GM20431 (cell line): ENCODE measurements around the gene WTAP.

Experiments used
- in situ Hi-C: fragments of 300-500 bp; cut with MseI, MboI; formaldehyde crosslinking; loops from one replicate; pipeline ENCODE4 v1.15.0; 2020; ENCODE audit warnings: low sequenced_read_pairs; ENCODE audit not compliant: unreplicated experiment

WTAP gene

GRCh38 chr6:159726918-159727716 is at the start of gene WTAP:
Gene WTAP, plus strand, starts transcription at chr6:159727506. Its CDS starts 8,760 bp downstream, at chr6:159736266.
- in situ Hi-C loops, result no loop called here

- in situ Hi-C loops, result loop anchor here (25.0 kb wide), 1 partner anchor 260 kb away; no protein-coding TSS in a partner anchor
These were observed 49.7 kb upstream of the WTAP start for GRCh38 chr6:159677506-159678165.

- in situ Hi-C loops, result loop anchor here (25.0 kb wide), 1 partner anchor 259 kb away; no protein-coding TSS in a partner anchor
These were observed 48.7 kb upstream of the WTAP start for GRCh38 chr6:159678574-159678973.

- in situ Hi-C loops, result loop anchor here (25.0 kb wide), 1 partner anchor 258 kb away; no protein-coding TSS in a partner anchor
These were observed 47.9 kb upstream of the WTAP start for GRCh38 chr6:159679091-159680077.

GRCh38 chr6:159680104-159680503 is 47.2 kb upstream of the WTAP start:
- in situ Hi-C loops, result loop anchor here (25.0 kb wide), 1 partner anchor 257 kb away; no protein-coding TSS in a partner anchor

- in situ Hi-C loops, result loop anchor here (25.0 kb wide), 1 partner anchor 256 kb away; no protein-coding TSS in a partner anchor
These were observed 46.0 kb upstream of the WTAP start for GRCh38 chr6:159681191-159681880.

GRCh38 chr6:159682295-159682694 is 45.0 kb upstream of the WTAP start:
- in situ Hi-C loops, result loop anchor here (25.0 kb wide), 1 partner anchor 255 kb away; no protein-coding TSS in a partner anchor

GRCh38 chr6:159682810-159683209 is 44.5 kb upstream of the WTAP start:
- in situ Hi-C loops, result loop anchor here (25.0 kb wide), 1 partner anchor 254 kb away; no protein-coding TSS in a partner anchor

- in situ Hi-C loops, result loop anchor here (25.0 kb wide), 1 partner anchor 253 kb away; no protein-coding TSS in a partner anchor
These were observed 43.3 kb upstream of the WTAP start for GRCh38 chr6:159684013-159684304.

- in situ Hi-C loops, result loop anchor here (25.0 kb wide), 1 partner anchor 251 kb away; no protein-coding TSS in a partner anchor
These were observed 41.3 kb upstream of the WTAP start for GRCh38 chr6:159686040-159686439.

GRCh38 chr6:159686703-159687102 is 40.6 kb upstream of the WTAP start:
- in situ Hi-C loops, result loop anchor here (25.0 kb wide), 1 partner anchor 251 kb away; no protein-coding TSS in a partner anchor

- in situ Hi-C loops, result loop anchor here (25.0 kb wide), 1 partner anchor 250 kb away; no protein-coding TSS in a partner anchor
These were observed 40.0 kb upstream of the WTAP start for GRCh38 chr6:159687341-159687740.

GRCh38 chr6:159688266-159688905 is 38.9 kb upstream of the WTAP start:
- in situ Hi-C loops, result loop anchor here (25.0 kb wide), 1 partner anchor 249 kb away; no protein-coding TSS in a partner anchor

- in situ Hi-C loops, result loop anchor here (25.0 kb wide), 1 partner anchor 248 kb away; no protein-coding TSS in a partner anchor
These were observed 38.3 kb upstream of the WTAP start for GRCh38 chr6:159689001-159689400.

- in situ Hi-C loops, result loop anchor here (25.0 kb wide), 1 partner anchor 247 kb away; no protein-coding TSS in a partner anchor
These were observed 37.2 kb upstream of the WTAP start for GRCh38 chr6:159690135-159690534.

- in situ Hi-C loops, result loop anchor here (25.0 kb wide), 1 partner anchor 246 kb away; no protein-coding TSS in a partner anchor
These were observed 36.0 kb upstream of the WTAP start for GRCh38 chr6:159691133-159691962.

- in situ Hi-C loops, result loop anchor here (25.0 kb wide), 1 partner anchor 245 kb away; no protein-coding TSS in a partner anchor
These were observed 35.4 kb upstream of the WTAP start for GRCh38 chr6:159691963-159692287.
